Ramos (cell line): ENCODE results near the gene KCNJ6.

Experiments
- in situ Hi-C: fragments of 300-500 bp; cut with MboI; formaldehyde crosslinking; loops from one replicate; pipeline ENCODE4 v1.14.3; 2022; ENCODE audit warnings: low sequenced_read_pairs; ENCODE audit not compliant: unreplicated experiment

The KCNJ6 gene

GRCh38 chr21:37563641-37564340, 352.5 kb downstream of the KCNJ6 start:
- in situ Hi-C loops = no loop called here

- in situ Hi-C loops = no loop called here
Observed at GRCh38 chr21:37562920-37563640, 353.2 kb downstream of the KCNJ6 start.

- in situ Hi-C loops = no loop called here
Observed at GRCh38 chr21:37561941-37562919, 354.0 kb downstream of the KCNJ6 start.

GRCh38 chr21:37561506-37561905, 354.8 kb downstream of the KCNJ6 start:
- in situ Hi-C loops = no loop called here

GRCh38 chr21:37560385-37560784, 355.9 kb downstream of the KCNJ6 start:
- in situ Hi-C loops = no loop called here

GRCh38 chr21:37558676-37559211, 357.5 kb downstream of the KCNJ6 start:
- in situ Hi-C loops = no loop called here
